IPS-18a (cell line): Measurements from ENCODE around the gene DGAT2L6.
A peak's percentile ranks its signal among the peaks of the same experiment; 100 is the strongest.

Source experiments
- H3K27ac ChIP-seq: one replicate; pipeline ENCODE4 v1.5.1; 2013; ENCODE audit warnings: low read length
- H3K27me3 ChIP-seq: one replicate; pipeline ENCODE4 v1.6.1; 2013; ENCODE audit warnings: mild to moderate bottlenecking, low read length; ENCODE audit not compliant: control insufficient read depth, insufficient read depth
- H3K36me3 ChIP-seq: one replicate; pipeline ENCODE4 v1.6.1; 2013; ENCODE audit warnings: low read depth, low read length; ENCODE audit not compliant: control insufficient read depth
- H3K4me1 ChIP-seq: one replicate; pipeline ENCODE4 v1.6.1; 2013; ENCODE audit warnings: low read depth, low read length; ENCODE audit not compliant: control insufficient read depth
- H3K4me3 ChIP-seq: one replicate; pipeline ENCODE4 v1.5.1; 2013; ENCODE audit warnings: low read length
- H3K9ac ChIP-seq: one replicate; pipeline ENCODE4 v1.6.1; 2013; ENCODE audit warnings: mild to moderate bottlenecking, low read length, moderate library complexity
- H3K9me3 ChIP-seq: one replicate; pipeline ENCODE4 v1.6.1; 2013; ENCODE audit warnings: low read depth, low read length; ENCODE audit not compliant: control insufficient read depth

Gene DGAT2L6

GRCh38 chrX:70176938-70177533 is at the start of gene DGAT2L6:
Gene DGAT2L6, plus strand, starts transcription at chrX:70177483. Its CDS starts 100 bp downstream, at chrX:70177583.
- H3K9ac ChIP-seq = no peak within 1 kb of the TSS
- peaks cover 4% of the 10 kb centered on the region for H3K9me3 ChIP-seq

GRCh38 chrX:70128071-70128470 is 49.2 kb upstream of the DGAT2L6 start:
- peaks cover 13% of the 10 kb centered on the region for H3K4me1 ChIP-seq
- H3K36me3 ChIP-seq = no peaks in the 10 kb centered on the region
- H3K9ac ChIP-seq = no peak overlapping the region
- H3K9me3 ChIP-seq = peaks cover 10% of the 10 kb centered on the region
- H3K27ac ChIP-seq = no peak overlapping the region
- no peaks in the 10 kb centered on the region for H3K27me3 ChIP-seq
- H3K4me3 ChIP-seq = no peak overlapping the region

More at GRCh38 chrX:70176938-70177533, at the start of gene DGAT2L6:
- peaks cover 9% of the 10 kb centered on the region for H3K4me1 ChIP-seq
- H3K27ac ChIP-seq = no peak within 1 kb of the TSS
- no peak within 1 kb of the TSS for H3K4me3 ChIP-seq
- H3K36me3 ChIP-seq = no peaks in the 10 kb centered on the region
- H3K27me3 ChIP-seq = no peaks in the 10 kb centered on the region

- H3K9me3 ChIP-seq = peaks cover 10% of the 10 kb centered on the region
- H3K36me3 ChIP-seq = no peaks in the 10 kb centered on the region
- H3K4me1 ChIP-seq = peaks cover 13% of the 10 kb centered on the region
- H3K27me3 ChIP-seq = no peaks in the 10 kb centered on the region
- peak overlapping the region; percentile 6 for H3K4me3 ChIP-seq
- H3K27ac ChIP-seq = no peak overlapping the region
- H3K9ac ChIP-seq = no peak overlapping the region
Measured at GRCh38 chrX:70129816-70130215, 47.5 kb upstream of the DGAT2L6 start.

GRCh38 chrX:70132224-70132623 is 45.1 kb upstream of the DGAT2L6 start:
- Histone ChIP-seq H3K9me3 (peaks cover 7% of the 10 kb centered on the region), H3K9ac (no peak overlapping the region), H3K4me3 (no peak overlapping the region), H3K4me1 (peaks cover 13% of the 10 kb centered on the region), H3K36me3 (no peaks in the 10 kb centered on the region), H3K27ac (no peak overlapping the region), H3K27me3 (no peaks in the 10 kb centered on the region)

GRCh38 chrX:70132877-70133302 is 44.4 kb upstream of the DGAT2L6 start:
- H3K27ac ChIP-seq = no peak overlapping the region
- H3K4me1 ChIP-seq = peaks cover 13% of the 10 kb centered on the region
- peaks cover 7% of the 10 kb centered on the region for H3K9me3 ChIP-seq
- no peaks in the 10 kb centered on the region for H3K36me3 ChIP-seq
- peak overlapping the region; percentile 97 for H3K4me3 ChIP-seq
- H3K9ac ChIP-seq = peak overlapping the region; percentile 91
- no peaks in the 10 kb centered on the region for H3K27me3 ChIP-seq

- H3K27ac ChIP-seq = peak within 1 kb of the TSS; percentile 93
- peaks cover 10% of the 10 kb centered on the region for H3K4me1 ChIP-seq
- no peaks in the 10 kb centered on the region for H3K27me3 ChIP-seq
- peak within 1 kb of the TSS; percentile 97 for H3K4me3 ChIP-seq
- no peaks in the 10 kb centered on the region for H3K36me3 ChIP-seq
- H3K9me3 ChIP-seq = peaks cover 7% of the 10 kb centered on the region
- H3K9ac ChIP-seq = peak within 1 kb of the TSS; percentile 91
Measured at GRCh38 chrX:70133303-70134115, 43.8 kb upstream of the DGAT2L6 start, which contains the start of gene IGBP1. Gene IGBP1, plus strand, starts transcription at chrX:70133447. Its CDS starts 501 bp downstream, at chrX:70133948.

- Histone ChIP-seq H3K4me1 (peaks cover 6% of the 10 kb centered on the region), H3K27ac (peak overlapping the region; percentile 87), H3K27me3 (no peaks in the 10 kb centered on the region), H3K36me3 (no peaks in the 10 kb centered on the region), H3K4me3 (peak overlapping the region; percentile 97), H3K9ac (peak overlapping the region; percentile 91), H3K9me3 (peaks cover 7% of the 10 kb centered on the region)
Measured at GRCh38 chrX:70134116-70134477, 43.2 kb upstream of the DGAT2L6 start.

- H3K9ac ChIP-seq = no peak overlapping the region
- no peak overlapping the region for H3K27ac ChIP-seq
- H3K36me3 ChIP-seq = no peaks in the 10 kb centered on the region
- no peaks in the 10 kb centered on the region for H3K4me1 ChIP-seq
- no peak overlapping the region for H3K4me3 ChIP-seq
- peaks cover 4% of the 10 kb centered on the region for H3K9me3 ChIP-seq
- no peaks in the 10 kb centered on the region for H3K27me3 ChIP-seq
Measured at GRCh38 chrX:70138622-70139021, 38.7 kb upstream of the DGAT2L6 start.

GRCh38 chrX:70139736-70140135 is 37.5 kb upstream of the DGAT2L6 start:
- Histone ChIP-seq H3K9me3 (peaks cover 4% of the 10 kb centered on the region), H3K27me3 (no peaks in the 10 kb centered on the region), H3K36me3 (no peaks in the 10 kb centered on the region)

GRCh38 chrX:70141373-70141772 is 35.9 kb upstream of the DGAT2L6 start:
- Histone ChIP-seq H3K4me1 (no peaks in the 10 kb centered on the region), H3K27ac (no peak overlapping the region), H3K27me3 (no peaks in the 10 kb centered on the region), H3K4me3 (no peak overlapping the region), H3K9me3 (peaks cover 4% of the 10 kb centered on the region), H3K9ac (no peak overlapping the region), H3K36me3 (no peaks in the 10 kb centered on the region)

More at GRCh38 chrX:70139736-70140135, 37.5 kb upstream of the DGAT2L6 start:
- Histone ChIP-seq H3K27ac (no peak overlapping the region), H3K4me1 (no peaks in the 10 kb centered on the region), H3K4me3 (no peak overlapping the region), H3K9ac (no peak overlapping the region)

GRCh38 chrX:70166601-70167590 is 10.4 kb upstream of the DGAT2L6 start:
- Histone ChIP-seq H3K36me3 (peaks cover 9% of the 10 kb centered on the region), H3K9ac (no peak overlapping the region), H3K27me3 (no peaks in the 10 kb centered on the region), H3K4me3 (no peak overlapping the region), H3K9me3 (peaks cover 25% of the 10 kb centered on the region), H3K4me1 (peaks cover 27% of the 10 kb centered on the region), H3K27ac (no peak overlapping the region)
